DND-41 (cell line): Measurements from ENCODE around the gene GSTM2.

ENCODE experiments used
- ATAC-seq: fragments of 200-7000 bp; cut with Tn5 transposase; 3 replicates; pipeline ENCODE4 v1.9.1; 2021; ENCODE audit warnings: low read depth; ENCODE audit not compliant: insufficient read depth
- DNase-seq: peaks from one replicate; pipeline ENCODE4 v3.0.0-alpha.2; 2020
- H2AFZ ChIP-seq: 2 replicates; pipeline ENCODE4 v1.6.0; 2012; ENCODE audit warnings: low read depth, low read length
- H3K27ac ChIP-seq: 2 replicates; pipeline ENCODE4 v1.5.1; 2012; ENCODE audit warnings: low read length, inconsistent platforms
- H3K27me3 ChIP-seq: fragments of 200-600 bp; sonication (generic); 2 replicates; pipeline ENCODE4 v1.6.0; 2012; ENCODE audit warnings: low read length, mild to moderate bottlenecking, inconsistent platforms; ENCODE audit not compliant: insufficient read depth, poor library complexity
- H3K36me3 ChIP-seq: 2 replicates; pipeline ENCODE4 v1.5.1; 2012; ENCODE audit warnings: low read length, inconsistent platforms; ENCODE audit not compliant: insufficient read depth
- H3K4me1 ChIP-seq: 2 replicates; pipeline ENCODE4 v1.5.1; 2012; ENCODE audit warnings: mild to moderate bottlenecking, low read length; ENCODE audit not compliant: insufficient read depth
- H3K4me2 ChIP-seq: 2 replicates; pipeline ENCODE4 v1.6.0; 2012; ENCODE audit warnings: mild to moderate bottlenecking, moderate library complexity, low read length, inconsistent platforms; ENCODE audit not compliant: insufficient read depth
- H3K4me3 ChIP-seq, 2 experiments: fragments of 200-600 bp in 1 of 2; shearing (Covaris generic) in 1 of 2; 2 replicates each; pipeline ENCODE4 v1.5.1; 2012 to 2016; ENCODE audit warnings: inconsistent platforms in 2 of 2, low read length in 2 of 2, mild to moderate bottlenecking in 2 of 2, low read depth in 1 of 2, moderate library complexity in 1 of 2
- H3K79me2 ChIP-seq: 2 replicates; pipeline ENCODE4 v1.6.0; 2012; ENCODE audit warnings: low read length, inconsistent platforms; ENCODE audit not compliant: insufficient read depth
- H3K9ac ChIP-seq: 2 replicates; pipeline ENCODE4 v1.6.0; 2012; ENCODE audit warnings: low read depth, mild to moderate bottlenecking, inconsistent platforms, low read length, moderate library complexity
- H3K9me3 ChIP-seq: 2 replicates; pipeline ENCODE4 v1.5.1; 2012; ENCODE audit warnings: low read length, moderate library complexity, mild to moderate bottlenecking, inconsistent platforms; ENCODE audit not compliant: insufficient read depth, severe bottlenecking
- H4K20me1 ChIP-seq: 2 replicates; pipeline ENCODE4 v1.6.0; 2012; ENCODE audit warnings: low read length; ENCODE audit not compliant: insufficient read depth
- EZH2 ChIP-seq: IDR thresholded peaks from 3 replicates; pipeline ENCODE4 v1.6.1; 2012; ENCODE audit warnings: borderline replicate concordance, low read depth, mild to moderate bottlenecking, moderate library complexity, low read length, inconsistent platforms; ENCODE audit not compliant: severe bottlenecking
- TF ChIP-seq, protein P1 (sequence below): IDR thresholded peaks from 2 replicates; pipeline ENCODE4 v1.5.1; 2012; ENCODE audit warnings: borderline replicate concordance, low read length, moderate library complexity, mild to moderate bottlenecking; ENCODE audit not compliant: poor library complexity, severe bottlenecking; ENCODE audit errors: extremely low read depth

The GSTM2 gene

GRCh38 chr1:109649491-109649914, 18.4 kb upstream of the GSTM2 start:
- H3K4me2 ChIP-seq: no peak overlapping the region
- TF ChIP-seq, protein P1, sequence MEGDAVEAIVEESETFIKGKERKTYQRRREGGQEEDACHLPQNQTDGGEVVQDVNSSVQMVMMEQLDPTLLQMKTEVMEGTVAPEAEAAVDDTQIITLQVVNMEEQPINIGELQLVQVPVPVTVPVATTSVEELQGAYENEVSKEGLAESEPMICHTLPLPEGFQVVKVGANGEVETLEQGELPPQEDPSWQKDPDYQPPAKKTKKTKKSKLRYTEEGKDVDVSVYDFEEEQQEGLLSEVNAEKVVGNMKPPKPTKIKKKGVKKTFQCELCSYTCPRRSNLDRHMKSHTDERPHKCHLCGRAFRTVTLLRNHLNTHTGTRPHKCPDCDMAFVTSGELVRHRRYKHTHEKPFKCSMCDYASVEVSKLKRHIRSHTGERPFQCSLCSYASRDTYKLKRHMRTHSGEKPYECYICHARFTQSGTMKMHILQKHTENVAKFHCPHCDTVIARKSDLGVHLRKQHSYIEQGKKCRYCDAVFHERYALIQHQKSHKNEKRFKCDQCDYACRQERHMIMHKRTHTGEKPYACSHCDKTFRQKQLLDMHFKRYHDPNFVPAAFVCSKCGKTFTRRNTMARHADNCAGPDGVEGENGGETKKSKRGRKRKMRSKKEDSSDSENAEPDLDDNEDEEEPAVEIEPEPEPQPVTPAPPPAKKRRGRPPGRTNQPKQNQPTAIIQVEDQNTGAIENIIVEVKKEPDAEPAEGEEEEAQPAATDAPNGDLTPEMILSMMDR: no peak
- no peak for TF ChIP-seq EZH2
- H3K79me2 ChIP-seq: no peaks in the 10 kb centered on the region
- no peak overlapping the region for H3K27ac ChIP-seq
- no peak overlapping the region for H3K4me3 ChIP-seq
- H3K27me3 ChIP-seq: peaks cover 2% of the 10 kb centered on the region
- DNase-seq: no peak
- H3K36me3 ChIP-seq: no peaks in the 10 kb centered on the region
- H3K4me1 ChIP-seq: no peaks in the 10 kb centered on the region
- no peaks in the 10 kb centered on the region for H3K9me3 ChIP-seq
- no peak for ATAC-seq
- no peaks in the 10 kb centered on the region for H4K20me1 ChIP-seq
- H3K9ac ChIP-seq: no peak overlapping the region
- no peak overlapping the region for H2AFZ ChIP-seq

GRCh38 chr1:109650609-109651008, 17.2 kb upstream of the GSTM2 start:
- H3K4me2 ChIP-seq: no peak overlapping the region
- H3K36me3 ChIP-seq: no peaks in the 10 kb centered on the region
- no peak for DNase-seq
- no peak overlapping the region for H2AFZ ChIP-seq
- ATAC-seq: no peak
- peaks cover 2% of the 10 kb centered on the region for H3K27me3 ChIP-seq
- TF ChIP-seq, protein P1: no peak
- no peak for TF ChIP-seq EZH2
- no peaks in the 10 kb centered on the region for H3K9me3 ChIP-seq
- H3K9ac ChIP-seq: no peak overlapping the region
- H3K27ac ChIP-seq: no peak overlapping the region
- H3K4me3 ChIP-seq: no peak overlapping the region
- no peaks in the 10 kb centered on the region for H3K4me1 ChIP-seq
- no peaks in the 10 kb centered on the region for H3K79me2 ChIP-seq
- H4K20me1 ChIP-seq: no peaks in the 10 kb centered on the region

- Histone ChIP-seq H3K4me1 (no peaks in the 10 kb centered on the region), H3K27me3 (peaks cover 3% of the 10 kb centered on the region), H3K9ac (no peak overlapping the region), H4K20me1 (no peaks in the 10 kb centered on the region), H2AFZ (no peak overlapping the region), H3K27ac (no peak overlapping the region), H3K4me2 (no peak overlapping the region), H3K79me2 (no peaks in the 10 kb centered on the region), H3K36me3 (no peaks in the 10 kb centered on the region), H3K9me3 (no peaks in the 10 kb centered on the region), H3K4me3 (no peak overlapping the region)
- TF ChIP-seq, protein P1: no peak
- no peak for TF ChIP-seq EZH2
- ATAC-seq: no peak
- no peak for DNase-seq
Observed at GRCh38 chr1:109652402-109652801, 15.5 kb upstream of the GSTM2 start.

- H4K20me1 ChIP-seq: no peaks in the 10 kb centered on the region
- H3K79me2 ChIP-seq: no peaks in the 10 kb centered on the region
- no peaks in the 10 kb centered on the region for H3K4me1 ChIP-seq
- no peak for TF ChIP-seq EZH2
- TF ChIP-seq, protein P1: no peak
- H3K4me2 ChIP-seq: no peak overlapping the region
- no peak overlapping the region for H2AFZ ChIP-seq
- H3K4me3 ChIP-seq: no peak overlapping the region
- peaks cover 4% of the 10 kb centered on the region for H3K27me3 ChIP-seq
- DNase-seq: no peak
- no peak overlapping the region for H3K27ac ChIP-seq
- no peaks in the 10 kb centered on the region for H3K9me3 ChIP-seq
- H3K36me3 ChIP-seq: no peaks in the 10 kb centered on the region
- no peak for ATAC-seq
- no peak overlapping the region for H3K9ac ChIP-seq
Observed at GRCh38 chr1:109653306-109653705, 14.6 kb upstream of the GSTM2 start.
